Measurements from ENCODE around the gene SMIM10L2A. TPM values are rescaled to one million over a fixed set of nuclear protein-coding genes. Genes with fewer than 3 reads are reported as not detected.
"Not testable (repeated sequence)": the region's sequence is repeated elsewhere in the genome, so short reads cannot be mapped to it uniquely, and the experiment has no call there.

Gene SMIM10L2A
- total RNA-seq, result 0.48 and 0.55 TPM in 2 replicates

GRCh38 chrX:135421932-135422809, at the start of gene SMIM10L2A:
TSS of gene SMIM10L2A (plus strand) at chrX:135421944. CDS start at chrX:135422132, 188 bp downstream.
- intact Hi-C loops (cut with micrococcal nuclease), result loop anchor here (1.0 kb wide), 2 partner anchors 38 to 99 kb away; no protein-coding TSS in a partner anchor

GRCh38 chrX:135373357-135373756, 48.4 kb upstream of the SMIM10L2A start:
- intact Hi-C loops (cut with micrococcal nuclease), result no loop called here

GRCh38 chrX:135382260-135382659, 39.5 kb upstream of the SMIM10L2A start:
- intact Hi-C loops (cut with micrococcal nuclease), result no loop called here

- intact Hi-C loops (cut with micrococcal nuclease), result no loop called here
These were observed 38.5 kb upstream of the SMIM10L2A start for GRCh38 chrX:135383249-135383648.

GRCh38 chrX:135384161-135384836, 37.4 kb upstream of the SMIM10L2A start:
- intact Hi-C loops (cut with micrococcal nuclease), result loop anchor here (1.0 to 2.0 kb wide), 2 partner anchors 37 to 137 kb away; partner anchors contain the start of genes INTS6L and SMIM10L2A

GRCh38 chrX:135388841-135389240, 32.9 kb upstream of the SMIM10L2A start:
- intact Hi-C loops (cut with micrococcal nuclease), result no loop called here

- intact Hi-C loops (cut with micrococcal nuclease), result no loop called here
These were observed 32.5 kb upstream of the SMIM10L2A start for GRCh38 chrX:135389243-135389642.

- intact Hi-C loops (cut with micrococcal nuclease), result no loop called here
These were observed 32.0 kb upstream of the SMIM10L2A start for GRCh38 chrX:135389717-135390116.

- intact Hi-C loops (cut with micrococcal nuclease), result no loop called here
These were observed 30.0 kb upstream of the SMIM10L2A start for GRCh38 chrX:135391734-135392133.

- intact Hi-C loops (cut with micrococcal nuclease), result no loop called here
These were observed 28.7 kb upstream of the SMIM10L2A start for GRCh38 chrX:135393051-135393450.

- intact Hi-C loops (cut with micrococcal nuclease), result no loop called here
These were observed 26.7 kb upstream of the SMIM10L2A start for GRCh38 chrX:135395064-135395463.

GRCh38 chrX:135396109-135396508, 25.6 kb upstream of the SMIM10L2A start:
- intact Hi-C loops (cut with micrococcal nuclease), result no loop called here

GRCh38 chrX:135396566-135396965, 25.2 kb upstream of the SMIM10L2A start:
- intact Hi-C loops (cut with micrococcal nuclease), result no loop called here

- intact Hi-C loops (cut with micrococcal nuclease), result no loop called here
These were observed 24.1 kb upstream of the SMIM10L2A start for GRCh38 chrX:135397652-135398051.

GRCh38 chrX:135403374-135403773, 18.4 kb upstream of the SMIM10L2A start:
- intact Hi-C loops (cut with micrococcal nuclease), result no loop called here

- intact Hi-C loops (cut with micrococcal nuclease), result not testable (repeated sequence)
These were observed 15.3 kb upstream of the SMIM10L2A start for GRCh38 chrX:135406428-135406827.

GRCh38 chrX:135408794-135409193, 12.9 kb upstream of the SMIM10L2A start:
- intact Hi-C loops (cut with micrococcal nuclease), result no loop called here

- intact Hi-C loops (cut with micrococcal nuclease), result no loop called here
These were observed 10.7 kb upstream of the SMIM10L2A start for GRCh38 chrX:135410861-135411627.

- intact Hi-C loops (cut with micrococcal nuclease), result no loop called here
These were observed 9.9 kb upstream of the SMIM10L2A start for GRCh38 chrX:135411893-135412292.

- intact Hi-C loops (cut with micrococcal nuclease), result no loop called here
These were observed 5.2 kb upstream of the SMIM10L2A start for GRCh38 chrX:135416546-135416945.

- intact Hi-C loops (cut with micrococcal nuclease), result loop anchor here (1.0 kb wide), 2 partner anchors 37 to 100 kb away; no protein-coding TSS in a partner anchor
These were observed 913 bp upstream of the SMIM10L2A start for GRCh38 chrX:135420831-135421230.

Data from T-helper 2 cell treated with Interferon-gamma antibody and Interleukin-4, amounts not matched to agents 100 ng/mL and 5 ng/mL, for 36 hours (primary cell).